OCI-LY1 (cell line): ENCODE data around the gene FAM229A.
A peak's percentile ranks its signal among the peaks of the same experiment; 100 is the strongest.
"Not testable (repeated sequence)": the region's sequence is repeated elsewhere in the genome, so short reads cannot be mapped to it uniquely, and the experiment has no call there.

ENCODE experiments used
- H2AFZ ChIP-seq: fragments of 200-600 bp; sonication (generic), shearing (Covaris generic); 2 replicates; pipeline ENCODE4 v1.6.0; 2014; ENCODE audit warnings: antibody characterized with exemption, mild to moderate bottlenecking, low read length
- H3F3A ChIP-seq: fragments of 200-600 bp; sonication (generic), shearing (Covaris generic); 2 replicates; pipeline ENCODE4 v1.6.0; 2014; ENCODE audit warnings: mild to moderate bottlenecking, antibody characterized with exemption, low read length, moderate library complexity; ENCODE audit not compliant: insufficient read depth
- H3K27ac ChIP-seq: fragments of 200-600 bp; sonication (generic); 2 replicates; pipeline ENCODE4 v1.5.1; 2014; ENCODE audit warnings: low read length, mixed run types, mild to moderate bottlenecking, low read depth; ENCODE audit not compliant: poor library complexity, severe bottlenecking
- H3K27me3 ChIP-seq: fragments of 200-600 bp; sonication (generic); 2 replicates; pipeline ENCODE4 v1.6.0; 2014; ENCODE audit warnings: antibody characterized with exemption, mild to moderate bottlenecking, low read length, moderate library complexity; ENCODE audit not compliant: insufficient read depth
- H3K36me3 ChIP-seq: fragments of 200-600 bp; sonication (generic); 2 replicates; pipeline ENCODE4 v1.6.1; 2014; ENCODE audit warnings: mild to moderate bottlenecking, antibody characterized with exemption, low read length, moderate library complexity, mixed read lengths; ENCODE audit not compliant: insufficient read depth
- H3K4me1 ChIP-seq: fragments of 200-600 bp; sonication (generic); 2 replicates; pipeline ENCODE4 v1.5.1; 2014; ENCODE audit warnings: mild to moderate bottlenecking, low read length, moderate library complexity; ENCODE audit not compliant: insufficient read depth, severe bottlenecking
- H3K4me2 ChIP-seq: fragments of 200-600 bp; sonication (generic), shearing (Covaris generic); 2 replicates; pipeline ENCODE4 v1.6.1; 2014; ENCODE audit warnings: low read length
- H3K4me3 ChIP-seq: fragments of 200-600 bp; sonication (generic); 2 replicates; pipeline ENCODE4 v1.5.1; 2014; ENCODE audit warnings: low read length, low read depth, mild to moderate bottlenecking, mixed read lengths; ENCODE audit not compliant: poor library complexity, severe bottlenecking
- H3K79me2 ChIP-seq: fragments of 200-600 bp; shearing (Covaris generic); 2 replicates; pipeline ENCODE4 v1.6.1; 2016; ENCODE audit warnings: mixed run types, low read length, mixed read lengths; ENCODE audit not compliant: insufficient read depth
- H3K9ac ChIP-seq: fragments of 200-600 bp; sonication (generic), shearing (Covaris generic); 2 replicates; pipeline ENCODE4 v1.6.1; 2014; ENCODE audit warnings: mild to moderate bottlenecking, low read length, mixed read lengths
- H3K9me2 ChIP-seq: fragments of 200-600 bp; sonication (generic), shearing (Covaris generic); 2 replicates; pipeline ENCODE4 v1.6.1; 2014; ENCODE audit warnings: low read depth, mild to moderate bottlenecking, low read length, mixed read lengths
- H3K9me3 ChIP-seq: fragments of 200-600 bp; shearing (Covaris generic); 2 replicates; pipeline ENCODE4 v1.6.1; 2014; ENCODE audit warnings: low read length, mixed read lengths
- H4K20me1 ChIP-seq: fragments of 200-600 bp; sonication (generic), shearing (Covaris generic); 2 replicates; pipeline ENCODE4 v1.6.0; 2016; ENCODE audit warnings: mild to moderate bottlenecking, low read length; ENCODE audit not compliant: insufficient read depth
- EZH2 ChIP-seq: fragments of 200-600 bp; sonication (generic), shearing (Covaris generic); IDR thresholded peaks from 2 replicates; pipeline ENCODE4 v1.8.0; 2017; ENCODE audit warnings: borderline replicate concordance, mixed run types, mild to moderate bottlenecking, antibody characterized with exemption, low read length, moderate library complexity, mixed read lengths
- TF ChIP-seq, protein P1 (sequence below): fragments of 200-600 bp; sonication (generic), shearing (Covaris generic); IDR thresholded peaks from 2 replicates; pipeline ENCODE4 v1.5.1; 2017; ENCODE audit warnings: mild to moderate bottlenecking, antibody characterized with exemption, low read length, moderate library complexity, mixed read lengths

Gene FAM229A

DNA sequence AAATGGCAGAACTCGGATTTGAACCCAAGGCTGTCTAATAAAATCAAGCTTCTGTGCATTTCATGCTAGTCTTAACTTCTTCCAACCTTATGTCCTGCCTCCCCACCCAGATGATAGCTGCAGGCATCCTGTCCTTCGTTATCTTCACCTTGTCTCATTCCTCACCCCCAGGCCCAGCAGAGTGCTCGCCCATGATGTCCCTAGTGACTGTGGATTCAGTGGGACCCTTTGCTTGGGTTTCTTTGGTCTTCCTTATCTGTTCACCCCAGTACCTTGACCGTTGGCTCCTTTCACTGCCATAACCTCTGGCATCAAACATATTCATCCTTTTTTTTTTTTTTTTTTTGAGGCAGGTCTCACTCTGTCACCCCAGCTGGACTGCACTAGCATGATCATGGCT is 37.6 kb upstream of the FAM229A start:
- H3K4me1 ChIP-seq, result peaks cover 4% of the 10 kb centered on the region
- TF ChIP-seq EZH2, result no peak
- TF ChIP-seq, protein P1, sequence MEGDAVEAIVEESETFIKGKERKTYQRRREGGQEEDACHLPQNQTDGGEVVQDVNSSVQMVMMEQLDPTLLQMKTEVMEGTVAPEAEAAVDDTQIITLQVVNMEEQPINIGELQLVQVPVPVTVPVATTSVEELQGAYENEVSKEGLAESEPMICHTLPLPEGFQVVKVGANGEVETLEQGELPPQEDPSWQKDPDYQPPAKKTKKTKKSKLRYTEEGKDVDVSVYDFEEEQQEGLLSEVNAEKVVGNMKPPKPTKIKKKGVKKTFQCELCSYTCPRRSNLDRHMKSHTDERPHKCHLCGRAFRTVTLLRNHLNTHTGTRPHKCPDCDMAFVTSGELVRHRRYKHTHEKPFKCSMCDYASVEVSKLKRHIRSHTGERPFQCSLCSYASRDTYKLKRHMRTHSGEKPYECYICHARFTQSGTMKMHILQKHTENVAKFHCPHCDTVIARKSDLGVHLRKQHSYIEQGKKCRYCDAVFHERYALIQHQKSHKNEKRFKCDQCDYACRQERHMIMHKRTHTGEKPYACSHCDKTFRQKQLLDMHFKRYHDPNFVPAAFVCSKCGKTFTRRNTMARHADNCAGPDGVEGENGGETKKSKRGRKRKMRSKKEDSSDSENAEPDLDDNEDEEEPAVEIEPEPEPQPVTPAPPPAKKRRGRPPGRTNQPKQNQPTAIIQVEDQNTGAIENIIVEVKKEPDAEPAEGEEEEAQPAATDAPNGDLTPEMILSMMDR, result no peak
- H4K20me1 ChIP-seq, result no peaks in the 10 kb centered on the region
- no peak overlapping the region for H3K4me3 ChIP-seq
- H3K27ac ChIP-seq, result no peak overlapping the region
- no peak overlapping the region for H2AFZ ChIP-seq
- H3K4me2 ChIP-seq, result no peak overlapping the region
- H3K9ac ChIP-seq, result no peak overlapping the region
- H3F3A ChIP-seq, result no peaks in the 10 kb centered on the region
- 0 out of 2 replicates have a peak, but pooled peaks cover 4% of the 10 kb centered on the region for H3K27me3 ChIP-seq
- peaks cover 3% of the 10 kb centered on the region; the same call in 1 of the 2 replicates for H3K9me3 ChIP-seq
- H3K79me2 ChIP-seq, result no peaks in the 10 kb centered on the region
- H3K9me2 ChIP-seq, result no peaks in the 10 kb centered on the region
- no peaks in the 10 kb centered on the region for H3K36me3 ChIP-seq

DNA sequence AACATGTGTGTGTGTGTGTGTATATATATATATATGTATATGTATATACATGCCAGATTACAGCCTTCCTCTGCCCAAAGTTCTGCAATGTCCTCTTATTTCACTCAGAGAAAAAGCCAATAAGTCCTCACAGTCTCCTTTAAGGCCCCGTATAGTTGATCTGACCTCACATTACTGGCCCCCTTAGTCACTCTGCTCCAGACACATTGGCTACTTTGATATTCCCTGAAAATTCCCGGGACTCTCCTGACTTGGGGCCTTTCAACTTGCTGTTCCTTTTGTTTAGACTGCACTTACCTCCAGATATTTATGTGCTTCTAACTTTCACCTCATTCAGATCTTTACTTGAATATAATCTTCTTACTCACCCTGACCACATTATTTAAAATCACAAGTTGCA is 36.1 kb upstream of the FAM229A start:
- Histone ChIP-seq H3K27me3 (no peaks in the 10 kb centered on the region), H3K36me3 (no peaks in the 10 kb centered on the region)
- TF ChIP-seq, protein P1, result no peak
- no peak for TF ChIP-seq EZH2

DNA sequence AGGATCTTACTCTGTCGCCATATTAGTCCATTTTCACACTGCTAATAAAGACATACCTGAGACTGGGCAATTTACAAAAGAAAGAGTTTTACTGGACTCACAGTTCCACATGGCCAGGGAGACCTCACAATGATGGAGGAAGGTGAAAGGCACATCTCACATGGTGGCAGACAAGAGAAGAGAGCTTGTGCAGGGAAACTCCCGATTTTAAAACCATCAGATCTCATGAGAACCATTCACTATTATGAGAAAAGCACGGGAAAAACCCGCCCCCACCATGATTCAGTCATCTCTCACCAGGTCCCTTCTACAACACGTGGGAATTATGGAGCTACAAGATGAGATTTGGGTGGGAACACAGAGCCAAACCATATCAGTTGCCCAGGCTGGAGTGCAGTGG is 34.2 kb upstream of the FAM229A start:
- not testable (repeated sequence) for H3K4me2 ChIP-seq, H2AFZ ChIP-seq, H4K20me1 ChIP-seq, H3K9me2 ChIP-seq, H3K9ac ChIP-seq, H3K27ac ChIP-seq, H3K27me3 ChIP-seq, H3K79me2 ChIP-seq, H3K9me3 ChIP-seq, H3F3A ChIP-seq, H3K4me3 ChIP-seq, H3K36me3 ChIP-seq
- H3K4me1 ChIP-seq, result peaks cover 18% of the 10 kb centered on the region

More for the DNA sequence above, 36.1 kb upstream of the FAM229A start:
- H4K20me1 ChIP-seq, result no peaks in the 10 kb centered on the region
- H3K9me3 ChIP-seq, result peaks cover 3% of the 10 kb centered on the region; the same call in 1 of the 2 replicates
- H2AFZ ChIP-seq, result no peak overlapping the region
- no peak overlapping the region for H3K9ac ChIP-seq
- no peak overlapping the region for H3K4me2 ChIP-seq
- H3K4me1 ChIP-seq, result peaks cover 11% of the 10 kb centered on the region
- no peaks in the 10 kb centered on the region for H3K9me2 ChIP-seq
- no peak overlapping the region for H3K4me3 ChIP-seq
- H3F3A ChIP-seq, result no peaks in the 10 kb centered on the region
- H3K79me2 ChIP-seq, result peaks cover 2% of the 10 kb centered on the region; the same call in 1 of the 2 replicates
- no peak overlapping the region for H3K27ac ChIP-seq

DNA sequence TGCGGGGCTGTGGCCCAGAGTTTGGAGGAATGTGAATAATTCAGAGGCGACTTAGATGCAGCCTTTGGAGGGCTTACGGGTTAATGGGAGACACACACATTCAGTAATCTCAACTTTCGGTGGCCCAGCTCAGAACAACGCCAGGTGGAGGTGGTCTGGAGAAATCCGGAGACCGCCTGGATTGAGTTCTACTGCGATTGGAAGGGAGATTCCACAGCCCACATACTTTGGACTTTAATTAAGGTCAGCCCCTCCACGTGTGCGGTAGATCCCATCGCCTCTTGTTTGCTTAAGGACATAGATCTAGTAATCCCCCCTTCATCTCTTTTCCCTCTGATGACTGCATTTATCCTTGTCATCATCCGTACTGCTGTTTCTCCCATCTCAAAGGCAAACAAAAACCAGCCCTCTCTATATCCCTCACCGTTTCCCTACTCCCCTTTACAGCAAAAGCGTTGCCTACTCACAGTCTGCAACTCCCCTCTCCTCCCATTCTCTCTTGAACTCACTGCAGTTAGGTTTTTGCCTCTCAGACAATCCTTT is 32.7 kb upstream of the FAM229A start:
- TF ChIP-seq, protein P1, result no peak
- no peak for TF ChIP-seq EZH2
- H3K9ac ChIP-seq, result peak overlapping the region; percentile 59
- peak overlapping the region; percentile 70 for H3K4me2 ChIP-seq
- no peaks in the 10 kb centered on the region for H3K27me3 ChIP-seq
- peak overlapping the region; percentile 17 for H2AFZ ChIP-seq
- H4K20me1 ChIP-seq, result no peaks in the 10 kb centered on the region
- no peak overlapping the region for H3K27ac ChIP-seq
- H3K9me3 ChIP-seq, result peaks cover 3% of the 10 kb centered on the region; the same call in 1 of the 2 replicates
- peaks cover 18% of the 10 kb centered on the region for H3K4me1 ChIP-seq
- no peaks in the 10 kb centered on the region for H3F3A ChIP-seq
- peaks cover 7% of the 10 kb centered on the region for H3K79me2 ChIP-seq
- H3K4me3 ChIP-seq, result peak overlapping the region; percentile 76
- H3K9me2 ChIP-seq, result no peaks in the 10 kb centered on the region
- peaks cover 14% of the 10 kb centered on the region; the same call in 1 of the 2 replicates for H3K36me3 ChIP-seq
